Neural cell (in vitro differentiated cells): ENCODE results near the gene ARL3. TPM values are rescaled to one million over a fixed set of nuclear protein-coding genes. Genes with fewer than 3 reads are reported as not detected.

Source experiments
- H2AFZ ChIP-seq: fragments of 200-600, 300-800 bp; sonication (generic), shearing (Covaris generic); 2 replicates; pipeline ENCODE4 v1.6.0; 2014; ENCODE audit warnings: low read depth, mild to moderate bottlenecking, antibody characterized with exemption, low read length, moderate library complexity
- H3F3A ChIP-seq: fragments of 200-600 bp; shearing (Covaris generic); 2 replicates; pipeline ENCODE4 v1.6.1; 2016; ENCODE audit warnings: mild to moderate bottlenecking, moderate library complexity, mixed read lengths, antibody characterized with exemption, low read length; ENCODE audit not compliant: insufficient read depth, poor library complexity, severe bottlenecking
- H3K27ac ChIP-seq: fragments of 200-600, 300-800 bp; sonication (generic), shearing (Covaris generic); 2 replicates; pipeline ENCODE4 v1.5.1; 2014; ENCODE audit warnings: mild to moderate bottlenecking, low read length, moderate library complexity
- H3K27me3 ChIP-seq: fragments of 300-800, 200-600 bp; sonication (generic), shearing (Covaris generic); 2 replicates; pipeline ENCODE4 v1.6.0; 2014; ENCODE audit warnings: mild to moderate bottlenecking, low read depth, low read length, moderate library complexity; ENCODE audit not compliant: insufficient read depth
- H3K36me3 ChIP-seq: fragments of 300-800, 200-600 bp; sonication (generic), shearing (Covaris generic); 2 replicates; pipeline ENCODE4 v1.5.1; 2014; ENCODE audit warnings: mild to moderate bottlenecking, antibody characterized with exemption, low read length, moderate library complexity; ENCODE audit not compliant: insufficient read depth
- H3K4me2 ChIP-seq: fragments of 300-800, 200-600 bp; sonication (generic), shearing (Covaris generic); 2 replicates; pipeline ENCODE4 v1.6.0; 2014; ENCODE audit warnings: mild to moderate bottlenecking, low read length
- H3K4me3 ChIP-seq: fragments of 300-800, 200-600 bp; sonication (generic), shearing (Covaris generic); 2 replicates; pipeline ENCODE4 v1.5.1; 2014; ENCODE audit warnings: mild to moderate bottlenecking, low read length, moderate library complexity
- H3K79me2 ChIP-seq: fragments of 200-600 bp; shearing (Covaris generic); replicated peaks from 2 replicates; pipeline ENCODE4 v1.6.0; 2014; ENCODE audit warnings: mild to moderate bottlenecking, low read length, moderate library complexity; ENCODE audit not compliant: insufficient read depth
- H3K9ac ChIP-seq: fragments of 300-800, 200-600 bp; sonication (generic), shearing (Covaris generic); 2 replicates; pipeline ENCODE4 v1.6.1; 2016; ENCODE audit warnings: mild to moderate bottlenecking, low read length, mixed read lengths
- H3K9me2 ChIP-seq: fragments of 200-600 bp; shearing (Covaris generic); 2 replicates; pipeline ENCODE4 v1.6.1; 2016; ENCODE audit warnings: mild to moderate bottlenecking, low read length, mixed read lengths; ENCODE audit not compliant: insufficient read depth
- H3K9me3 ChIP-seq: fragments of 200-600, 300-800 bp; sonication (generic), shearing (Covaris generic); 2 replicates; pipeline ENCODE4 v1.6.1; 2016; ENCODE audit warnings: mild to moderate bottlenecking, mixed run types, low read length, moderate library complexity, mixed read lengths
- H4K20me1 ChIP-seq: fragments of 200-600 bp; shearing (Covaris generic); 2 replicates; pipeline ENCODE4 v1.6.1; 2016; ENCODE audit warnings: mild to moderate bottlenecking, mixed run types; ENCODE audit not compliant: insufficient read depth
- CTCF ChIP-seq: fragments of 450-650 bp; IDR thresholded peaks from 2 replicates; pipeline ENCODE4 v1.5.1; 2014; ENCODE audit warnings: antibody characterized with exemption, mild to moderate bottlenecking, moderate library complexity; ENCODE audit not compliant: poor library complexity, severe bottlenecking
- EP300 ChIP-seq: fragments of 450-650 bp; conservative IDR thresholded peaks from 2 replicates; pipeline ENCODE4 v1.6.1; 2014; ENCODE audit warnings: antibody characterized with exemption, mild to moderate bottlenecking, moderate library complexity; ENCODE audit not compliant: poor library complexity, severe bottlenecking
- EZH2 ChIP-seq: fragments of 200-600, 300-800 bp; shearing (Covaris generic), sonication (generic); IDR thresholded peaks from 2 replicates; pipeline ENCODE4 v1.6.1; 2014; ENCODE audit warnings: antibody characterized with exemption, low read length, borderline replicate concordance, mild to moderate bottlenecking; ENCODE audit not compliant: insufficient read depth, poor library complexity, severe bottlenecking
- MXI1 ChIP-seq: fragments of 450-650 bp; conservative IDR thresholded peaks from 2 replicates; pipeline ENCODE4 v1.6.1; 2014; ENCODE audit warnings: antibody characterized with exemption, mild to moderate bottlenecking; ENCODE audit not compliant: poor library complexity, severe bottlenecking
- POLR2AphosphoS5 ChIP-seq: IDR thresholded peaks from 2 replicates; pipeline ENCODE4 v1.6.1; 2012
- RAD21 ChIP-seq: fragments of 450-650 bp; conservative IDR thresholded peaks from 2 replicates; pipeline ENCODE4 v1.6.1; 2014; ENCODE audit warnings: antibody characterized with exemption, mild to moderate bottlenecking, moderate library complexity
- SMC3 ChIP-seq: fragments of 450-650 bp; conservative IDR thresholded peaks from 2 replicates; pipeline ENCODE4 v1.6.1; 2014; ENCODE audit warnings: antibody characterized with exemption, mild to moderate bottlenecking, moderate library complexity; ENCODE audit not compliant: poor library complexity
- TAF1 ChIP-seq: IDR thresholded peaks from 2 replicates; pipeline ENCODE4 v1.6.1; 2012; ENCODE audit warnings: low read depth
- polyA plus RNA-seq: library from polyadenylated mRNA; depleted of rRNA; stranded (reverse); fragments of >200 nt; gene quantifications from 2 replicates; pipeline ENCODE4 v1.2.3, GENCODE V29; 2014
- TF ChIP-seq, protein P1 (sequence below): IDR thresholded peaks from 2 replicates; pipeline ENCODE4 v1.6.1; 2012; ENCODE audit warnings: borderline replicate concordance

Gene ARL3
- polyA plus RNA-seq, 1 donor from 2014 or later = 56.0 TPM

GRCh38 chr10:102654969-102655368 lies 59.2 kb downstream of the ARL3 start:
- TF ChIP-seq MXI1 (no peak), RAD21 (no peak), TAF1 (no peak), EZH2 (no peak)
- TF ChIP-seq, protein P1, sequence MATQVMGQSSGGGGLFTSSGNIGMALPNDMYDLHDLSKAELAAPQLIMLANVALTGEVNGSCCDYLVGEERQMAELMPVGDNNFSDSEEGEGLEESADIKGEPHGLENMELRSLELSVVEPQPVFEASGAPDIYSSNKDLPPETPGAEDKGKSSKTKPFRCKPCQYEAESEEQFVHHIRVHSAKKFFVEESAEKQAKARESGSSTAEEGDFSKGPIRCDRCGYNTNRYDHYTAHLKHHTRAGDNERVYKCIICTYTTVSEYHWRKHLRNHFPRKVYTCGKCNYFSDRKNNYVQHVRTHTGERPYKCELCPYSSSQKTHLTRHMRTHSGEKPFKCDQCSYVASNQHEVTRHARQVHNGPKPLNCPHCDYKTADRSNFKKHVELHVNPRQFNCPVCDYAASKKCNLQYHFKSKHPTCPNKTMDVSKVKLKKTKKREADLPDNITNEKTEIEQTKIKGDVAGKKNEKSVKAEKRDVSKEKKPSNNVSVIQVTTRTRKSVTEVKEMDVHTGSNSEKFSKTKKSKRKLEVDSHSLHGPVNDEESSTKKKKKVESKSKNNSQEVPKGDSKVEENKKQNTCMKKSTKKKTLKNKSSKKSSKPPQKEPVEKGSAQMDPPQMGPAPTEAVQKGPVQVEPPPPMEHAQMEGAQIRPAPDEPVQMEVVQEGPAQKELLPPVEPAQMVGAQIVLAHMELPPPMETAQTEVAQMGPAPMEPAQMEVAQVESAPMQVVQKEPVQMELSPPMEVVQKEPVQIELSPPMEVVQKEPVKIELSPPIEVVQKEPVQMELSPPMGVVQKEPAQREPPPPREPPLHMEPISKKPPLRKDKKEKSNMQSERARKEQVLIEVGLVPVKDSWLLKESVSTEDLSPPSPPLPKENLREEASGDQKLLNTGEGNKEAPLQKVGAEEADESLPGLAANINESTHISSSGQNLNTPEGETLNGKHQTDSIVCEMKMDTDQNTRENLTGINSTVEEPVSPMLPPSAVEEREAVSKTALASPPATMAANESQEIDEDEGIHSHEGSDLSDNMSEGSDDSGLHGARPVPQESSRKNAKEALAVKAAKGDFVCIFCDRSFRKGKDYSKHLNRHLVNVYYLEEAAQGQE = no peak
- Histone ChIP-seq H3K9me2 (no peaks in the 10 kb centered on the region), H3K27ac (no peak overlapping the region), H3F3A (no peaks in the 10 kb centered on the region), H4K20me1 (peaks cover 9% of the 10 kb centered on the region), H3K4me2 (no peak overlapping the region), H3K4me3 (no peak overlapping the region), H3K9me3 (no peaks in the 10 kb centered on the region), H2AFZ (no peak overlapping the region), H3K27me3 (no peaks in the 10 kb centered on the region), H3K36me3 (no peaks in the 10 kb centered on the region), H3K9ac (no peak overlapping the region), H3K79me2 (peaks cover 38% of the 10 kb centered on the region)

GRCh38 chr10:102654566-102654965 lies 59.6 kb downstream of the ARL3 start:
- peaks cover 9% of the 10 kb centered on the region for H4K20me1 ChIP-seq
- H3K79me2 ChIP-seq = peaks cover 42% of the 10 kb centered on the region

DNA sequence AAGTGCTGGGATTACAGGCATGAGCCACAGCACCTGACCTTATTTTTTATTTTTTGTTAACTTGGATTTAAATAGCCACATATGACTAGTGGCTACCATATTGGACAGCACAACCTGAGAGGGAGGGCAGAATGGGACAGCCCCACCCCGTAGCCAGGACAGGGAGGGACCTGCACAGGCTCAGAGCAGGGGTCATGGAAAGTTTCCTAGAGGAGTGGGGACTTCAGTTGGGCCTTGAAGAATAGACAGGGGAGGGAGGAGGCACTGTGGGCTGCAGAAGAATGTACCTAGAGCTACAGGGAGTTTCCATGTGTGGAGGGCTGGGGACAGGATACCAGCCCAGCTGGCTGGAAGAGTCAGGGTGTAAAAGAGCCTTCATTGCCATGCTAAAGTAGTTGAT lies 61.1 kb downstream of the ARL3 start:
- no peak overlapping the region for H3K27ac ChIP-seq
- no peak overlapping the region for H3K4me3 ChIP-seq
- H3K36me3 ChIP-seq = no peaks in the 10 kb centered on the region
- H2AFZ ChIP-seq = no peak overlapping the region
- no peak overlapping the region for H3K9ac ChIP-seq
- H3K4me2 ChIP-seq = no peak overlapping the region
- no peaks in the 10 kb centered on the region for H3F3A ChIP-seq
- TF ChIP-seq MXI1 (no peak), EZH2 (no peak), TAF1 (no peak), CTCF (no peak), EP300 (no peak), RAD21 (no peak), POLR2AphosphoS5 (no peak), SMC3 (no peak)
- TF ChIP-seq, protein P1 = no peak
- H3K79me2 ChIP-seq = peaks cover 57% of the 10 kb centered on the region
- no peaks in the 10 kb centered on the region for H3K27me3 ChIP-seq
- H3K9me3 ChIP-seq = no peaks in the 10 kb centered on the region
- H3K9me2 ChIP-seq = no peaks in the 10 kb centered on the region
- H4K20me1 ChIP-seq = peaks cover 13% of the 10 kb centered on the region

More at GRCh38 chr10:102654566-102654965, 59.6 kb downstream of the ARL3 start:
- Histone ChIP-seq H3K36me3 (no peaks in the 10 kb centered on the region), H3K4me2 (no peak overlapping the region), H3K4me3 (no peak overlapping the region), H3K9me3 (no peaks in the 10 kb centered on the region), H3K9me2 (no peaks in the 10 kb centered on the region), H3K9ac (no peak overlapping the region), H3K27me3 (no peaks in the 10 kb centered on the region), H3F3A (no peaks in the 10 kb centered on the region), H2AFZ (no peak overlapping the region), H3K27ac (no peak overlapping the region)
- no peak for TF ChIP-seq EP300
- TF ChIP-seq RAD21 = no peak
- TF ChIP-seq POLR2AphosphoS5 = no peak
- no peak for TF ChIP-seq TAF1
